ENCODE measurements around the gene KLHL2.
A peak's percentile ranks its signal among the peaks of the same experiment; 100 is the strongest.
"Not testable (repeated sequence)": the region's sequence is repeated elsewhere in the genome, so short reads cannot be mapped to it uniquely, and the experiment has no call there.

The KLHL2 gene

GRCh38 chr4:165244587-165245186, 37.3 kb downstream of the KLHL2 start:
- DNase-seq (ENCODE audit: low read depth, low spot score); H3K9ac ChIP-seq (ENCODE audit: insufficient read length); H3K9me3 ChIP-seq (ENCODE audit: low read depth, low read length); H3K4me3 ChIP-seq; H3K27ac ChIP-seq; H3K36me3 ChIP-seq (ENCODE audit: insufficient read depth, low read length): not testable (repeated sequence)

GRCh38 chr4:165248102-165248501, 40.7 kb downstream of the KLHL2 start:
- Histone ChIP-seq H3K9me3 (ENCODE audit: low read depth, low read length) (no peaks in the 10 kb centered on the region), H3K9ac (ENCODE audit: insufficient read length) (no peak overlapping the region), H3K4me3 (no peak overlapping the region), H3K36me3 (ENCODE audit: insufficient read depth, low read length) (no peaks in the 10 kb centered on the region), H3K27ac (no peak overlapping the region)
- DNase-seq (ENCODE audit: low read depth, low spot score), result no peak
- TF ChIP-seq EZH2 (IDR thresholded peaks at IDR 0.05) (no peak), POLR2AphosphoS5 (IDR thresholded peaks at IDR 0.05; ENCODE audit: borderline replicate concordance, low read depth, low read length) (no peak), FOXP2 (optimal IDR thresholded peaks at IDR 0.05; ENCODE audit: control extremely low read depth, extremely low read length, insufficient read depth) (no peak)

GRCh38 chr4:165248904-165249303, 41.5 kb downstream of the KLHL2 start:
- not testable (repeated sequence) for H3K4me3 ChIP-seq; DNase-seq (ENCODE audit: low read depth, low spot score); H3K27ac ChIP-seq; H3K36me3 ChIP-seq (ENCODE audit: insufficient read depth, low read length); H3K9me3 ChIP-seq (ENCODE audit: low read depth, low read length); H3K9ac ChIP-seq (ENCODE audit: insufficient read length)

GRCh38 chr4:165254771-165255170, 47.4 kb downstream of the KLHL2 start:
- not testable (repeated sequence) for DNase-seq (ENCODE audit: low read depth, low spot score); H3K36me3 ChIP-seq (ENCODE audit: insufficient read depth, low read length); H3K4me3 ChIP-seq; H3K27ac ChIP-seq; H3K9me3 ChIP-seq (ENCODE audit: low read depth, low read length); H3K9ac ChIP-seq (ENCODE audit: insufficient read length)

- H3K9me3 ChIP-seq (ENCODE audit: low read depth, low read length); H3K9ac ChIP-seq (ENCODE audit: insufficient read length); H3K36me3 ChIP-seq (ENCODE audit: insufficient read depth, low read length); H3K27ac ChIP-seq; H3K4me3 ChIP-seq: not testable (repeated sequence)
- DNase-seq (ENCODE audit: low read depth, low spot score), result peak; percentile 12
Measured at GRCh38 chr4:165255439-165255838, 48.1 kb downstream of the KLHL2 start.

- not testable (repeated sequence) for H3K4me3 ChIP-seq; DNase-seq (ENCODE audit: low read depth, low spot score); H3K9ac ChIP-seq (ENCODE audit: insufficient read length); H3K9me3 ChIP-seq (ENCODE audit: low read depth, low read length); H3K36me3 ChIP-seq (ENCODE audit: insufficient read depth, low read length); H3K27ac ChIP-seq
Measured at GRCh38 chr4:165256074-165256659, 48.8 kb downstream of the KLHL2 start.

GRCh38 chr4:165259776-165260175, 52.4 kb downstream of the KLHL2 start:
- not testable (repeated sequence) for DNase-seq (ENCODE audit: low read depth, low spot score); H3K9ac ChIP-seq (ENCODE audit: insufficient read length)

GRCh38 chr4:165262306-165262705, 54.9 kb downstream of the KLHL2 start:
- not testable (repeated sequence) for H3K4me3 ChIP-seq; H3K27ac ChIP-seq; H3K9me3 ChIP-seq (ENCODE audit: low read depth, low read length); H3K9ac ChIP-seq (ENCODE audit: insufficient read length); H3K36me3 ChIP-seq (ENCODE audit: insufficient read depth, low read length); DNase-seq (ENCODE audit: low read depth, low spot score)

More at GRCh38 chr4:165259776-165260175, 52.4 kb downstream of the KLHL2 start:
- not testable (repeated sequence) for H3K9me3 ChIP-seq (ENCODE audit: low read depth, low read length); H3K4me3 ChIP-seq; H3K36me3 ChIP-seq (ENCODE audit: insufficient read depth, low read length); H3K27ac ChIP-seq

- H3K9me3 ChIP-seq (ENCODE audit: low read depth, low read length); H3K27ac ChIP-seq; H3K4me3 ChIP-seq; H3K36me3 ChIP-seq (ENCODE audit: insufficient read depth, low read length); DNase-seq (ENCODE audit: low read depth, low spot score); H3K9ac ChIP-seq (ENCODE audit: insufficient read length): not testable (repeated sequence)
Measured at GRCh38 chr4:165263466-165263865, 56.1 kb downstream of the KLHL2 start.

- not testable (repeated sequence) for H3K27ac ChIP-seq; H3K36me3 ChIP-seq (ENCODE audit: insufficient read depth, low read length); H3K4me3 ChIP-seq; DNase-seq (ENCODE audit: low read depth, low spot score); H3K9ac ChIP-seq (ENCODE audit: insufficient read length); H3K9me3 ChIP-seq (ENCODE audit: low read depth, low read length)
Measured at GRCh38 chr4:165269931-165270330, 62.6 kb downstream of the KLHL2 start.

- not testable (repeated sequence) for H3K36me3 ChIP-seq (ENCODE audit: insufficient read depth, low read length)
Measured at GRCh38 chr4:165273443-165273842, 66.1 kb downstream of the KLHL2 start.

GRCh38 chr4:165275357-165275756, 68.0 kb downstream of the KLHL2 start:
- not testable (repeated sequence) for H3K27ac ChIP-seq; H3K9ac ChIP-seq (ENCODE audit: insufficient read length); H3K9me3 ChIP-seq (ENCODE audit: low read depth, low read length); H3K4me3 ChIP-seq; H3K36me3 ChIP-seq (ENCODE audit: insufficient read depth, low read length); DNase-seq (ENCODE audit: low read depth, low spot score)

More at GRCh38 chr4:165273443-165273842, 66.1 kb downstream of the KLHL2 start:
- H3K4me3 ChIP-seq; H3K27ac ChIP-seq; DNase-seq (ENCODE audit: low read depth, low spot score); H3K9ac ChIP-seq (ENCODE audit: insufficient read length); H3K9me3 ChIP-seq (ENCODE audit: low read depth, low read length): not testable (repeated sequence)

GRCh38 chr4:165279531-165279930, 72.2 kb downstream of the KLHL2 start:
- H3K9me3 ChIP-seq (ENCODE audit: low read depth, low read length); H3K36me3 ChIP-seq (ENCODE audit: insufficient read depth, low read length); H3K9ac ChIP-seq (ENCODE audit: insufficient read length); H3K27ac ChIP-seq; H3K4me3 ChIP-seq; DNase-seq (ENCODE audit: low read depth, low spot score): not testable (repeated sequence)

- not testable (repeated sequence) for H3K9ac ChIP-seq (ENCODE audit: insufficient read length); H3K36me3 ChIP-seq (ENCODE audit: insufficient read depth, low read length); H3K4me3 ChIP-seq; DNase-seq (ENCODE audit: low read depth, low spot score); H3K27ac ChIP-seq; H3K9me3 ChIP-seq (ENCODE audit: low read depth, low read length)
Measured at GRCh38 chr4:165284697-165285096, 77.3 kb downstream of the KLHL2 start.
